Measurements from ENCODE around the gene NFU1. TPM values are rescaled to one million over a fixed set of nuclear protein-coding genes. Genes with fewer than 3 reads are reported as not detected.

NFU1 gene
- total and polyA plus RNA-seq, 9 of the 15 experiments (the other 6 are each of a cell fraction or from before 2014, with no cell fraction given) = 33.3 to 61.8 (median 53.7) TPM

GRCh38 chr2:69436596-69436937 lies 668 bp downstream of the NFU1 start:
- Histone ChIP-seq H3K9me1 (ENCODE audit: control insufficient read depth, insufficient read depth, low read length) (no peaks in the 10 kb centered on the region), H3K4me2 (ENCODE audit: insufficient read depth, low read length) (peak overlapping the region; percentile 89), H2AFZ (ENCODE audit: low read depth, low read length) (peak overlapping the region; percentile 100), H4K20me1 (replicated peaks; ENCODE audit: control insufficient read depth, insufficient read depth, low read length) (no peaks in the 10 kb centered on the region), H3K4me1 (replicated peaks in 1 of 2; ENCODE audit: control insufficient read depth in 2 of 2, insufficient read depth in 2 of 2, low read length in 2 of 2) (peaks cover 15 to 16% of the 10 kb centered on the region in 2 experiments; a peak in 4 of 5 replicates), H3K9ac (ENCODE audit: insufficient read depth in 1 of 2, low read depth in 2 of 2, low read length in 2 of 2) (peak overlapping the region; percentile 79 to 97), H3K27ac (ENCODE audit: extremely low read depth, low read depth, low read length) (peak overlapping the region; percentile 96), H3K9me3 (replicated peaks; ENCODE audit: control insufficient read depth, insufficient read depth, low read depth, low read length) (no peaks in the 10 kb centered on the region; the same call in none of the 2 replicates), H3K27me3 (ENCODE audit: control insufficient read depth in 2 of 2, insufficient read depth in 2 of 2, low read length in 2 of 2) (no peaks in the 10 kb centered on the region), H3K36me3 (ENCODE audit: control insufficient read depth, insufficient read depth, low read length) (no peaks in the 10 kb centered on the region; the same call in 2 of the 3 replicates), H3K79me2 (ENCODE audit: control insufficient read depth, insufficient read depth, low read length) (peaks cover 24% of the 10 kb centered on the region), H3K4me3 (peak overlapping the region; percentile 75)
- ChIA-PET CTCF (ENCODE audit: low intra/inter-chr PET ratio) (no interaction called here), POLR2A (interaction anchor here (0.6 to 3.0 kb wide), 12 partner anchors 10 to 954 kb away, joined by 3 to 14 read pairs (median 4); partner anchors contain the start of genes GFPT1 and SNRPG)
- DNase-seq (ENCODE audit: extremely low read depth in 1 of 4, low spot score in 3 of 4) = no peak
- BruUV-seq (replicated peaks) = no TSS peak
- in situ Hi-C loops (cut with MboI) = no loop called here
- WGBS (ENCODE audit: insufficient coverage, low coverage, missing lambda C conversion rate) = 2% methylated on average over 5 of the region's 5 CpGs
- intact Hi-C loops (cut with micrococcal nuclease) = loop anchor here (2.0 kb wide), 3 partner anchors 50 to 128 kb away; partner anchors contain the start of gene GFPT1
- FAIRE-seq = no peak
- ATAC-seq = peak; percentile 8
- no peak for TF ChIP-seq ARHGAP35 (IDR thresholded peaks at IDR 0.05; ENCODE audit: partially characterized antibody)
- TF ChIP-seq ZFX (CRISPR knock-in tag; IDR thresholded peaks at IDR 0.05) = no peak
- TF ChIP-seq CGGBP1 (CRISPR knock-in tag; IDR thresholded peaks at IDR 0.05) = 0 out of 2 replicates have a peak, but pooled peaks have one; percentile 30
- 0 out of 2 replicates have a peak, but pooled peaks have one; percentile 56 for TF ChIP-seq ELF1 (tag; IDR thresholded peaks at IDR 0.05)
- no peak for TF ChIP-seq ZSCAN32 (CRISPR knock-in tag; IDR thresholded peaks at IDR 0.05)
- no peak for TF ChIP-seq MAFF (IDR thresholded peaks at IDR 0.05; ENCODE audit: low read length)
- TF ChIP-seq ZNF609 (CRISPR knock-in tag; IDR thresholded peaks at IDR 0.05; ENCODE audit: borderline replicate concordance) = no peak
- TF ChIP-seq TEAD1 (CRISPR knock-in tag; IDR thresholded peaks at IDR 0.05) = no peak
- TF ChIP-seq TSC22D4 (tag; IDR thresholded peaks at IDR 0.05) = no peak
- TF ChIP-seq DEAF1 (CRISPR knock-in tag; IDR thresholded peaks at IDR 0.05) = peak; percentile 39
- TF ChIP-seq CBX3 (IDR thresholded peaks at IDR 0.05; ENCODE audit: borderline replicate concordance in 1 of 2, low read length in 2 of 2) = no peak

All from K562 (cell line).